GM18907 (cell line): ENCODE measurements around the gene TUBA3D.
"Not testable (repeated sequence)": the region's sequence is repeated elsewhere in the genome, so short reads cannot be mapped to it uniquely, and the experiment has no call there.

Experiments used
- ATAC-seq: cut with Tn5 transposase; IDR thresholded peaks from one replicate; pipeline ENCODE4 v1.9.1; 2021; ENCODE audit warnings: mild to moderate bottlenecking, moderate library complexity; ENCODE audit not compliant: unreplicated experiment

Gene TUBA3D

GRCh38 chr2:131531547-131532185 is 55.7 kb downstream of the TUBA3D start:
- not testable (repeated sequence) for ATAC-seq
